Measurements from ENCODE around the gene PELI1.

DNA sequence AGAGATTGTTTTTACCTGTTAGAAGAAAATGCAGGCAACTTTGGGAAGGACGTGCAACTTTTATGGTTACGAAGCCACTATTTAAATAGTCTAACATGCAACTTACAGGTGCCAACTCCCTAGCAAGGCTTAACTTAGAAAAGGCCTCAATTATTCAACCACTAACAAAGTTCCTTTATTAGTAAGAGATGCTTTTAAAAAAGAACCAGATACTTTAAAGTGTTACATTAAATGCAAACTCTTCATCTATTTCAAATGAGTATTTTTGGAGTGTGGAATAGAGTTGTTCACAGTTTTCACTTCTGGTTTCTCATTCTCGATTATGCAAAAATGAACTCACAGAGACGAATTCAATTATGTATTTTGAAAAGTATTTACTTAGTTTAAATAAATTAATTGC, 51.7 kb downstream of the PELI1 start:
- TF ChIP-seq POLR2AphosphoS5 (IDR thresholded peaks at IDR 0.05) (no peak), POLR2A (IDR thresholded peaks at IDR 0.05) (no peak), CTCF (IDR thresholded peaks at IDR 0.05) (no peak)

All from stomach (tissue), 4 donors.